Stomach (tissue), 9 donors: ENCODE measurements around the gene EXOC3L1. TPM values are rescaled to one million over a fixed set of nuclear protein-coding genes. Genes with fewer than 3 reads are reported as not detected.

Experiments used
- DNase-seq, 2 donors: peaks; one replicate each; pipeline versions ENCODE4 v3.0.0 to v3.0.0-alpha.2; 2013 to 2019
- H3K27ac ChIP-seq, 5 donors: fragments of 200-600 bp in 4 of 5; sonication (generic) in 4 of 5; one replicate each; pipeline ENCODE4 v1.5.1; 2013 to 2019; ENCODE audit warnings: mild to moderate bottlenecking in 1 of 5, moderate library complexity in 1 of 5
- H3K27me3 ChIP-seq, 3 donors: fragments of 200-600 bp; sonication (generic); one replicate each; pipeline ENCODE4 v1.5.1; 2017 to 2019; ENCODE audit warnings: mixed run types in 1 of 3
- H3K36me3 ChIP-seq, 4 donors: fragments of 200-600 bp; sonication (generic); 1 replicate in 3 of 4; 2 replicates in 1 of 4; pipeline ENCODE4 v1.5.1; 2016 to 2019
- H3K4me1 ChIP-seq, 4 donors: fragments of 200-600 bp; sonication (generic); one replicate each; pipeline ENCODE4 v1.5.1; 2016 to 2019
- H3K4me3 ChIP-seq, 4 donors: fragments of 200-600 bp; sonication (generic) in 3 of 4; one replicate each; pipeline ENCODE4 v1.5.1; 2016 to 2019; ENCODE audit warnings: mild to moderate bottlenecking in 1 of 4
- H3K9me3 ChIP-seq, 4 donors: fragments of 200-600 bp; sonication (generic); one replicate each; pipeline ENCODE4 v1.5.1; 2016 to 2019
- CTCF ChIP-seq, 7 experiments: fragments of 450-650 bp in 4 of 7; fragments of 200-600 bp in 3 of 7; sonication (generic) in 3 of 7; IDR thresholded peaks; one replicate each; pipeline ENCODE4 v1.5.1; 2016 to 2019; ENCODE audit warnings: antibody characterized with exemption in 7 of 7, control low read depth in 2 of 7, mild to moderate bottlenecking in 1 of 7
- EP300 ChIP-seq: sonication (generic); formaldehyde crosslinking; IDR thresholded peaks from one replicate; pipeline ENCODE4 v1.6.1; 2017; ENCODE audit warnings: antibody characterized with exemption
- POLR2A ChIP-seq, 4 donors: fragments of 450-650 bp; IDR thresholded peaks; one replicate each; pipeline ENCODE4 v1.6.1; 2016; ENCODE audit warnings: antibody characterized with exemption in 4 of 4, control low read depth in 2 of 4, mild to moderate bottlenecking in 1 of 4, moderate library complexity in 1 of 4
- POLR2AphosphoS5 ChIP-seq, 3 donors: sonication (generic); formaldehyde crosslinking; IDR thresholded peaks; one replicate each; pipeline ENCODE4 v1.6.1; 2016; ENCODE audit warnings: antibody characterized with exemption in 3 of 3
- whole genome bisulfite sequencing, 5 donors: extraction: QIAGEN DNeasy Blood & Tissue Kit in 3 of 5; methylation state at CpG; one replicate each; pipeline versions ENCODE4 v1.1.5 to v1.1.7; 2013 to 2018; 5-methylcytosine and 5-hydroxymethylcytosine counted together
- intact Hi-C: fragments of 100-400 bp; cut with DNase I; formaldehyde crosslinking; loops from one replicate; pipeline ENCODE4 v1.15.1; 2023; ENCODE audit warnings: low total_unique reads
- polyA plus RNA-seq, 3 donors: library from polyadenylated mRNA; stranded (reverse); fragments of 200-250 nt; gene quantifications; one replicate each; pipeline ENCODE4 v1.2.3, GENCODE V29; 2013
- total RNA-seq, 5 donors: library from RNA; depleted of rRNA; stranded (reverse); fragments of >200 nt; gene quantifications; one replicate each; pipeline versions ENCODE4 v1.1.0 to v1.2.3, GENCODE V29; 2014 to 2016
- donor health status: healthy with polysubstance abuse.
- donor health status: Bipolar disorder and iron deficiency.
- donor health status: healthy.

Gene EXOC3L1
- total and polyA plus RNA-seq, 8 donors: 1.3 to 25.5 (median 6.8) TPM; not detected in 1

- TF ChIP-seq EP300 (no peak), POLR2A (IDR thresholded peaks at IDR 0.05) (no peak), CTCF (IDR thresholded peaks at IDR 0.05) (no peak), POLR2AphosphoS5 (IDR thresholded peaks at IDR 0.05) (no peak)
- H3K9me3 ChIP-seq: no peaks in the 10 kb centered on the region
- 42 to 67% (median 57%) methylated on average over 7 to 8 of the region's 8 CpGs for WGBS, 5 donors
- no peaks in the 10 kb centered on the region for H3K27me3 ChIP-seq
- peak overlapping the region in 1 of 5 donors; percentile 3 for H3K27ac ChIP-seq
- DNase-seq: peak in 1 of 2 donors; percentile 69
- peaks cover 0 to 7% (median 0%) of the 10 kb centered on the region in 4 donors for H3K36me3 ChIP-seq
- H3K4me3 ChIP-seq: no peak overlapping the region
- H3K4me1 ChIP-seq: peaks cover 22 to 45% (median 27%) of the 10 kb centered on the region in 4 donors
- intact Hi-C loops: no loop called here
These were observed 23.5 kb upstream of the EXOC3L1 start for GRCh38 chr16:67213197-67214019.

- Histone ChIP-seq H3K27ac (peak overlapping the region in 1 of 5 donors; percentile 3), H3K27me3 (no peaks in the 10 kb centered on the region), H3K9me3 (no peaks in the 10 kb centered on the region), H3K36me3 (peaks cover 0 to 7% (median 0%) of the 10 kb centered on the region in 4 donors), H3K4me1 (peaks cover 22 to 41% (median 27%) of the 10 kb centered on the region in 4 donors), H3K4me3 (no peak overlapping the region)
- no peak for DNase-seq
- intact Hi-C loops: no loop called here
- TF ChIP-seq POLR2A (IDR thresholded peaks at IDR 0.05) (no peak), EP300 (no peak), CTCF (IDR thresholded peaks at IDR 0.05) (no peak), POLR2AphosphoS5 (IDR thresholded peaks at IDR 0.05) (no peak)
These were observed 22.8 kb upstream of the EXOC3L1 start for GRCh38 chr16:67212766-67213165.

- Histone ChIP-seq H3K27me3 (no peaks in the 10 kb centered on the region), H3K27ac (no peak overlapping the region), H3K36me3 (peaks cover 0 to 7% (median 0%) of the 10 kb centered on the region in 4 donors), H3K9me3 (no peaks in the 10 kb centered on the region), H3K4me1 (peaks cover 15 to 30% (median 21%) of the 10 kb centered on the region in 4 donors), H3K4me3 (no peak overlapping the region)
- DNase-seq: no peak
- 72 to 93% (median 82%) methylated on average over 7 of the region's 7 CpGs for WGBS, 5 donors
- intact Hi-C loops: no loop called here
- no peak for TF ChIP-seq POLR2A (IDR thresholded peaks at IDR 0.05)
- TF ChIP-seq CTCF (IDR thresholded peaks at IDR 0.05): no peak
- TF ChIP-seq POLR2AphosphoS5 (IDR thresholded peaks at IDR 0.05): no peak
- no peak for TF ChIP-seq EP300
These were observed 21.7 kb upstream of the EXOC3L1 start for GRCh38 chr16:67211674-67212073.

- Histone ChIP-seq H3K27me3 (no peaks in the 10 kb centered on the region), H3K9me3 (no peaks in the 10 kb centered on the region), H3K36me3 (peaks cover 0 to 15% (median 0%) of the 10 kb centered on the region in 4 donors), H3K27ac (no peak overlapping the region), H3K4me1 (peaks cover 15 to 22% (median 17%) of the 10 kb centered on the region in 4 donors), H3K4me3 (no peak overlapping the region)
- no peak for TF ChIP-seq POLR2A (IDR thresholded peaks at IDR 0.05)
- TF ChIP-seq EP300: no peak
- no peak for TF ChIP-seq CTCF (IDR thresholded peaks at IDR 0.05)
- TF ChIP-seq POLR2AphosphoS5 (IDR thresholded peaks at IDR 0.05): no peak
- DNase-seq: no peak
- intact Hi-C loops: no loop called here
- 84 to 90% (median 85%) methylated on average over 14 to 25 of the region's 25 CpGs for WGBS, 5 donors
These were observed 20.4 kb upstream of the EXOC3L1 start for GRCh38 chr16:67210069-67210937.
